Measurements from ENCODE around the gene TNXB.
"Not testable (repeated sequence)": the region's sequence is repeated elsewhere in the genome, so short reads cannot be mapped to it uniquely, and the experiment has no call there.

DNA sequence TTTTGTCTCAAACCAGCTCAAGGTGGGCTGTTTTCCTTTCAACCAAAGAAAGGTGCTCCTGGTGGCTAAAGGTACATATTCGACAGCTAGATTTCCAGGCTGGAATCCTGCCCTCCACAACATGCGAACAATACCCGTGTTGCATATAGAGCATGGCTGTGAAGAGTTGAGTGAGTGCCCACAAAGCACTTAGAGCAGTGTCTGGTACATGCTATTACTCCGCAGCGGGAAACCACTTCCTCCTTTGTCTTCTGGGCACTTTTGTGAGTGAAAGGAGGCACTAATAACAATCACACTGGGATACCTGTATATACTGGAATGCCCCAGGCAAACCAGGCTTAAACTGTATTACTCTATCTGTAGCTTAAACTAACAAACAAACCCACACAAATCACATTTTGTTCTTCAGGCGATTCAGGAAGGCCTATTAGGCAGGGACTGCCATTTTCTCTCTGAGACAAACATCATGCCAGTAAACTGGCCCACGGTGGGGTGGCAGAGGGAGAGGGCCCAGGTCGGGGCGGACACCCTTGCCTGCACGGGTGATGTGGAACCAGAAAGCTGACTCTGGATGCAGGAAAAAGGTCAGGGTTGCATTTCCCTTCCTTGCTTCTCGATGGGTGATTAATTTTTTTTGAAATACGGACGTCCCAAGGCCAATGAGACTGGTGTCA, 104.1 kb downstream of the TNXB start:
- TF ChIP-seq, protein P1, sequence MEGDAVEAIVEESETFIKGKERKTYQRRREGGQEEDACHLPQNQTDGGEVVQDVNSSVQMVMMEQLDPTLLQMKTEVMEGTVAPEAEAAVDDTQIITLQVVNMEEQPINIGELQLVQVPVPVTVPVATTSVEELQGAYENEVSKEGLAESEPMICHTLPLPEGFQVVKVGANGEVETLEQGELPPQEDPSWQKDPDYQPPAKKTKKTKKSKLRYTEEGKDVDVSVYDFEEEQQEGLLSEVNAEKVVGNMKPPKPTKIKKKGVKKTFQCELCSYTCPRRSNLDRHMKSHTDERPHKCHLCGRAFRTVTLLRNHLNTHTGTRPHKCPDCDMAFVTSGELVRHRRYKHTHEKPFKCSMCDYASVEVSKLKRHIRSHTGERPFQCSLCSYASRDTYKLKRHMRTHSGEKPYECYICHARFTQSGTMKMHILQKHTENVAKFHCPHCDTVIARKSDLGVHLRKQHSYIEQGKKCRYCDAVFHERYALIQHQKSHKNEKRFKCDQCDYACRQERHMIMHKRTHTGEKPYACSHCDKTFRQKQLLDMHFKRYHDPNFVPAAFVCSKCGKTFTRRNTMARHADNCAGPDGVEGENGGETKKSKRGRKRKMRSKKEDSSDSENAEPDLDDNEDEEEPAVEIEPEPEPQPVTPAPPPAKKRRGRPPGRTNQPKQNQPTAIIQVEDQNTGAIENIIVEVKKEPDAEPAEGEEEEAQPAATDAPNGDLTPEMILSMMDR (IDR thresholded peaks at IDR 0.05) = not testable (repeated sequence)
- not testable (repeated sequence) for TF ChIP-seq POLR2A (IDR thresholded peaks at IDR 0.05)
